Esophagus squamous epithelium (tissue), 4 donors: ENCODE results near the gene NOCT.

Experiments used
- CTCF ChIP-seq, 6 experiments: fragments of 450-650 bp in 4 of 6; fragments of 200-600 bp in 2 of 6; sonication (generic) in 2 of 6; IDR thresholded peaks; one replicate each; pipeline ENCODE4 v1.5.1; 2016 to 2019; ENCODE audit warnings: antibody characterized with exemption in 6 of 6, mild to moderate bottlenecking in 4 of 6, moderate library complexity in 4 of 6
- POLR2A ChIP-seq, 4 donors: fragments of 450-650 bp; IDR thresholded peaks; one replicate each; pipeline ENCODE4 v1.6.1; 2017; ENCODE audit warnings: antibody characterized with exemption in 4 of 4, mild to moderate bottlenecking in 4 of 4, moderate library complexity in 3 of 4

GRCh38 chr4:139018971-139019758, 3.6 kb downstream of the NOCT start:
- TF ChIP-seq CTCF (IDR thresholded peaks at IDR 0.05) (no peak), POLR2A (IDR thresholded peaks at IDR 0.05) (no peak)
